Nephron (organoid): Measurements from ENCODE around the gene KRT222.
A peak's percentile ranks its signal among the peaks of the same experiment; 100 is the strongest.

ENCODE experiments used
- H3K27ac Mint-ChIP-seq, 3 experiments: 2 replicates each; pipeline ENCODE4 v1.8.0; 2020; ENCODE audit warnings: mixed read lengths in 3 of 3, mild to moderate bottlenecking in 2 of 3, moderate library complexity in 1 of 3
- H3K27me3 Mint-ChIP-seq: 2 replicates; pipeline ENCODE4 v1.8.0; 2021; ENCODE audit warnings: low read depth, mild to moderate bottlenecking, moderate library complexity, mixed read lengths
- H3K36me3 Mint-ChIP-seq: 2 replicates; pipeline ENCODE4 v1.8.0; 2020; ENCODE audit warnings: low read depth, mixed read lengths
- H3K4me1 Mint-ChIP-seq: 2 replicates; pipeline ENCODE4 v1.8.0; 2020; ENCODE audit warnings: mixed read lengths
- H3K4me3 Mint-ChIP-seq, 3 experiments: 2 replicates each; pipeline ENCODE4 v1.8.0; 2020; ENCODE audit warnings: mild to moderate bottlenecking in 3 of 3, mixed read lengths in 3 of 3, moderate library complexity in 2 of 3
- H3K9me3 Mint-ChIP-seq: 2 replicates; pipeline ENCODE4 v1.8.0; 2020; ENCODE audit warnings: mixed read lengths
- TF ChIP-seq, protein P1 (sequence below), 3 experiments: fragments of 200-600 bp; sonication (generic); IDR thresholded peaks; one replicate each; pipeline ENCODE4 v1.5.0; 2021; ENCODE audit warnings: antibody characterized with exemption in 3 of 3; ENCODE audit not compliant: unreplicated experiment in 3 of 3

KRT222 gene

GRCh38 chr17:40625311-40625710, 39.7 kb downstream of the KRT222 start:
- Mint-ChIP-seq H3K4me3 (no peak overlapping the region), H3K27ac (peak overlapping the region in 1 of 3 experiments; percentile 46), H3K9me3 (no peaks in the 10 kb centered on the region), H3K36me3 (peaks cover 28% of the 10 kb centered on the region), H3K27me3 (peaks cover 4% of the 10 kb centered on the region), H3K4me1 (peaks cover 4% of the 10 kb centered on the region)
- TF ChIP-seq, protein P1, sequence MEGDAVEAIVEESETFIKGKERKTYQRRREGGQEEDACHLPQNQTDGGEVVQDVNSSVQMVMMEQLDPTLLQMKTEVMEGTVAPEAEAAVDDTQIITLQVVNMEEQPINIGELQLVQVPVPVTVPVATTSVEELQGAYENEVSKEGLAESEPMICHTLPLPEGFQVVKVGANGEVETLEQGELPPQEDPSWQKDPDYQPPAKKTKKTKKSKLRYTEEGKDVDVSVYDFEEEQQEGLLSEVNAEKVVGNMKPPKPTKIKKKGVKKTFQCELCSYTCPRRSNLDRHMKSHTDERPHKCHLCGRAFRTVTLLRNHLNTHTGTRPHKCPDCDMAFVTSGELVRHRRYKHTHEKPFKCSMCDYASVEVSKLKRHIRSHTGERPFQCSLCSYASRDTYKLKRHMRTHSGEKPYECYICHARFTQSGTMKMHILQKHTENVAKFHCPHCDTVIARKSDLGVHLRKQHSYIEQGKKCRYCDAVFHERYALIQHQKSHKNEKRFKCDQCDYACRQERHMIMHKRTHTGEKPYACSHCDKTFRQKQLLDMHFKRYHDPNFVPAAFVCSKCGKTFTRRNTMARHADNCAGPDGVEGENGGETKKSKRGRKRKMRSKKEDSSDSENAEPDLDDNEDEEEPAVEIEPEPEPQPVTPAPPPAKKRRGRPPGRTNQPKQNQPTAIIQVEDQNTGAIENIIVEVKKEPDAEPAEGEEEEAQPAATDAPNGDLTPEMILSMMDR (IDR thresholded peaks at IDR 0.05; ENCODE audit: unreplicated experiment in 3 of 3): no peak

- H3K9me3 Mint-ChIP-seq: no peaks in the 10 kb centered on the region
- TF ChIP-seq, protein P1 (IDR thresholded peaks at IDR 0.05; ENCODE audit: unreplicated experiment in 3 of 3): no peak
- H3K27me3 Mint-ChIP-seq: peaks cover 14% of the 10 kb centered on the region
- H3K27ac Mint-ChIP-seq: no peak overlapping the region
- no peak overlapping the region for H3K4me3 Mint-ChIP-seq
- peaks cover 10% of the 10 kb centered on the region for H3K4me1 Mint-ChIP-seq
- H3K36me3 Mint-ChIP-seq: peaks cover 15% of the 10 kb centered on the region
Observed at GRCh38 chr17:40623419-40624210, 41.4 kb downstream of the KRT222 start.

- Mint-ChIP-seq H3K27ac (no peak overlapping the region), H3K36me3 (peaks cover 9% of the 10 kb centered on the region), H3K4me1 (peaks cover 10% of the 10 kb centered on the region), H3K4me3 (no peak overlapping the region), H3K27me3 (peaks cover 21% of the 10 kb centered on the region), H3K9me3 (no peaks in the 10 kb centered on the region)
- TF ChIP-seq, protein P1 (IDR thresholded peaks at IDR 0.05; ENCODE audit: unreplicated experiment in 3 of 3): no peak
Observed at GRCh38 chr17:40622509-40622928, 42.5 kb downstream of the KRT222 start.

DNA sequence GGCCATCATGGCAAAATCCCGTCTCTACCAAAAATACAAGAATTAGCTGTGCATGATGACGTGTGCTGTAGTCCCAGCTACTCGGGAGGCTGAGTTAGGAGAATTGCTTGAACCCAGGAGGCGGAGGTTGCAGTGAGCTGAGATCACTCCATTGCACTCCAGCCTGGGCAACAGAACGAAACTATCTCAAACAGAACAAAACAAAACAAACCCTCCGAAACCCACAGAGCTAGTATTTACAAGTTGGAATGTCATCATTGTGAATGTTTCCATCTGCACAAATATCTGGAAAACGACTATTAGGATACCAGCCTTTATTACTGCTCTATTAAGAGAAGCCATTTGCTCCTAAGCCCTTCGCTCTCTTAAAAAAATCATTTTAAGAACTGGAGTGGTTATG, 43.4 kb downstream of the KRT222 start:
- TF ChIP-seq, protein P1 (IDR thresholded peaks at IDR 0.05; ENCODE audit: unreplicated experiment in 3 of 3): no peak
- peaks cover 24% of the 10 kb centered on the region for H3K27me3 Mint-ChIP-seq
- H3K36me3 Mint-ChIP-seq: no peaks in the 10 kb centered on the region
- no peak overlapping the region for H3K27ac Mint-ChIP-seq
- H3K4me3 Mint-ChIP-seq: no peak overlapping the region
- no peaks in the 10 kb centered on the region for H3K9me3 Mint-ChIP-seq
- H3K4me1 Mint-ChIP-seq: peaks cover 10% of the 10 kb centered on the region

DNA sequence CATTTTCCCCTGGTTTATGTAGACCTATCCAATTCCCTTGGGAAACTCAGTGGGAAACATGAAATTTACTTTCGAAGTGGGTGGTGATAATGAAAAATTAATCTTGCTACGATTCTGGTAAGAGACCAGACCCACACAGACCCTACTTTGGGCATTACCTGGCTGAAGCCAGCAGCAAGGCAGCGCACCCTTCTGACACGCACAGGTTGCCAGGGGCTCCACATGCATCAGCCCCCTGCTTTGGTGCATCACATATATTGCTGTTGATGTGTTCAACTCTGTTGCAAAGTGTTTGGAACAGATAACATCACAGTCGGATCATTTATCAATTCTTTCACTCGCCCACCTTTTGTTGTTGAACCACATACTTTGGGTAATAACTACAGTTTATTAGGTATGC, 44.0 kb downstream of the KRT222 start:
- Mint-ChIP-seq H3K27ac (no peak overlapping the region), H3K9me3 (no peaks in the 10 kb centered on the region), H3K4me1 (peaks cover 10% of the 10 kb centered on the region), H3K36me3 (no peaks in the 10 kb centered on the region), H3K27me3 (peaks cover 24% of the 10 kb centered on the region), H3K4me3 (no peak overlapping the region)
- TF ChIP-seq, protein P1 (IDR thresholded peaks at IDR 0.05; ENCODE audit: unreplicated experiment in 3 of 3): no peak
